H1 (cell line): Measurements from ENCODE around the gene ZNF771. TPM values are rescaled to one million over a fixed set of nuclear protein-coding genes. Genes with fewer than 3 reads are reported as not detected.

Experiments
- RXRA ChIP-seq: IDR thresholded peaks from 2 replicates; pipeline ENCODE4 v1.6.1; 2011; ENCODE audit warnings: low read depth, mild to moderate bottlenecking, low read length, moderate library complexity; ENCODE audit not compliant: insufficient read depth
- SIX5 ChIP-seq: IDR thresholded peaks from 2 replicates; pipeline ENCODE4 v1.6.1; 2011; ENCODE audit warnings: mild to moderate bottlenecking, low read depth, low read length
- polyA plus RNA-seq, 7 experiments: library from polyadenylated mRNA; depleted of rRNA in 3 of 7; stranded (reverse) in 5 of 7; unstranded in 2 of 7; fragments of >200 nt in 5 of 7; fragments of 200-250 nt in 2 of 7; gene quantifications; 1 replicate in 5 of 7; 2 replicates in 1 of 7; 4 replicates in 1 of 7; pipeline versions ENCODE4 v1.2.1 to v1.2.3, GENCODE V29; 2011 to 2013; ENCODE audit warnings: missing spikeins in 2 of 7, mixed read lengths in 2 of 7
- total RNA-seq: library from RNA; stranded (reverse); fragmentation: NEBNext Ultra II Directional; extraction: Animal tissue kit (Norgen Biotek cat#: 25700); gene quantifications from 2 replicates; pipeline ENCODE4 v1.2.1, GENCODE V29; 2021
- TF ChIP-seq, protein P1 (sequence below): IDR thresholded peaks from 2 replicates; pipeline ENCODE4 v1.6.1; 2012; ENCODE audit warnings: inconsistent platforms

The ZNF771 gene
- total and polyA plus RNA-seq, 2 of the 8 experiments (the other 6 are each of a cell fraction or from before 2014, with no cell fraction given) = 10.6 to 15.7 TPM

DNA sequence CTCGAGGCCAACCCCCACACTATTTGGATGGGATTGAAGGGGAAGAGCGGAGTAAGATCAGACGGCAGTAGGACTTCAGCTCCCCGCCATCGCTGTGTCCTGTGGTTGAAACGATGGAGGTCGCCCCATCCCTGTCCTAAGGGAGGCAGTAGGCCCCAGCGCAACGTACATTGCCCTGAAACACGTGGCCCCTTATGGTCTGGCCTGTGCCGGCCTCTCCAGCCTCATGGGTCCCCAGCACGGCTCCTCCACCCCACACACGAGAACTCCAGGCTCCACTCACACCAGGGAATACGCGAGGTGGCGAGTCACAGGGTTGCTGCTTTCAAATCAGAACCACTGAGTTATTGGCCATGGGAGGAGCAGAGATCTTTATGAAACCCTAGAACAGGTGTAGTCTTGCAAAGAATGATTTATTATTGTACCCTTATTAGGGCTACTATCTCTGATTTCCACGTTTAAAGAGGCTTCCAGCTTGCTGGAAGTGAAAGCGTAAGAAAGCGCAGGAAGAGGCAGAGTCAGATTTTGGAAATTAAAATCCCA is 23.1 kb downstream of the ZNF771 start (continued):
- TF ChIP-seq, protein P1, sequence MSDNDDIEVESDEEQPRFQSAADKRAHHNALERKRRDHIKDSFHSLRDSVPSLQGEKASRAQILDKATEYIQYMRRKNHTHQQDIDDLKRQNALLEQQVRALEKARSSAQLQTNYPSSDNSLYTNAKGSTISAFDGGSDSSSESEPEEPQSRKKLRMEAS = peak; percentile 98
- TF ChIP-seq SIX5 (no peak), RXRA (no peak)
